HG02642 (cell line): ENCODE measurements around the gene TPST2.

Experiments
- ATAC-seq: cut with Tn5 transposase; IDR thresholded peaks from one replicate; pipeline ENCODE4 v1.9.1; 2021; ENCODE audit warnings: mild to moderate bottlenecking; ENCODE audit not compliant: unreplicated experiment, poor library complexity

Gene TPST2

DNA sequence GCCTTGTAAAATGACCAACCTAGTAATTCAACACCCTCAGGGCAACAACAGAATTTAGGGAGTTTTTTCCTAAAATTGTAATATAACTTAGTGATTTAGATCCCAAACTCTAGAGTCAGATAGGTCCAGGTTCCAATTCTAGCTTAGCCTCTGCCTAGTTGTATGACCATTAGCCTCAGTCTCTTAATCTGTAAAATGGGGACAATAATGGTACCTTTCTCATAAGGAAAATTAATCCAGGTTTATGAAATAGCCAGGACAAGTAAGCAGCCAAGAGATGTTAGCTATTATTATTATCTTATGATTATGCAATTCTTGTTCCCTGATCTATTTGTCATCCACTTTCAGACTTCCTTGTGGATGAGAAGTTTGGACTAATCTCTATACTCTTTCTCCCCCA, 81.8 kb downstream of the TPST2 start:
- no peak for ATAC-seq

DNA sequence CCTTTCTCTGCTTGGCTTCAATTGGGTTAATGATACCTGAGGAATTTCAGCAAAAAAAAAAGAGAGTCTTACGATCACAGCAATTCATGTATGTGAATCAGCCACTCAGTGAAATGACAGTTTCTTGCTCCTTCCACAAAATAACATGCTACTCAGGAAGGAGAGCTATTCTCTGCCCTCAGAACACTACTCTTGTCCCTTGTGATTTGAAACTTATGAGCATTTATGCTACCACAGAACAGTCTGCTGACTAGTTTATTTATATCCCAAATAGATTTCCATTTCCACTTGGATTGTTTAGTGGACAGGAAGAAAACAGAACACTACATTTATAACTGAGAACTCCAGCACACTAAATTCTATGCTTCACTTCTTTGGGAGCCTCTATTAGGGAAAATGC, 86.2 kb downstream of the TPST2 start:
- ATAC-seq: no peak

DNA sequence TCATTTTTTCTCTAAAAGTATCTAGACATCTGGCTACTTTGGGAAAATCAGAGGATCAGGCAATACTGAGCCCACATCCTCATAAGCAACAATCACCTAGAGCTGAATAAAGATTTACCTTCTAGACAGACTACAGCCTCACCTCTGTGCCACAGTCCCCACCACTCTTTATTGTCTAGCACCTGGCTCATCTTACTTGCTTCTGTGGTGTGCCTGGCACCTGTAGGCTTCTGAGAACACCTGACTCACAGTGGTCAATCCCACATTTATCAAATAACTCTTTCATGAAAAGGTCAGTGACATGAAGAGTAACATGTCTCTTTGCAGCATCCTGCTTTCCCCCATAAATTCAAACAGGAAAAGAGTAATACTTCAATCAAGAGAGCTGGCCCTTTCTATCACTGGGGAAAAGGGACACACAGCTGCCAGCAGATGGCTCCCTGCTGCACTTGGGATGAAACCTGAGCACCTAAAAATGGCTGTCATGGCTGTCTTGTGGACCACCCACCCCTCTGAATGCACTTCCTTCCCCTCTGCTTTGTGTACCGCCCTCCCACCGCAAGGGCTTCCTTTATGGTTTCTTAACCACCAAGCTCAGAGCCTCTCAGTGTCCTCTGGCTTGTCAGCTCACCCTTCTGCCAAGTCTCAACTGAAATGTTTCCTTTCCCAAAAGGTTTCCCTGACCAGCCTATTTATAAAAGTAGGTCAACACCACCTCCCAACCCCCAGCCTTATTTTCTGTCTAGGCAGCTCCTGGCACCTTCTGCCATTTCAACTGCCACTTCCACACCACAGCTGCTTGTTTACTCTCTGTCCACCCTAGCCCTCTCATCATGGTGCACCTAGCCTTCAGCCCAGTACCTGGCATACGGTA, 87.0 kb downstream of the TPST2 start:
- ATAC-seq: no peak

DNA sequence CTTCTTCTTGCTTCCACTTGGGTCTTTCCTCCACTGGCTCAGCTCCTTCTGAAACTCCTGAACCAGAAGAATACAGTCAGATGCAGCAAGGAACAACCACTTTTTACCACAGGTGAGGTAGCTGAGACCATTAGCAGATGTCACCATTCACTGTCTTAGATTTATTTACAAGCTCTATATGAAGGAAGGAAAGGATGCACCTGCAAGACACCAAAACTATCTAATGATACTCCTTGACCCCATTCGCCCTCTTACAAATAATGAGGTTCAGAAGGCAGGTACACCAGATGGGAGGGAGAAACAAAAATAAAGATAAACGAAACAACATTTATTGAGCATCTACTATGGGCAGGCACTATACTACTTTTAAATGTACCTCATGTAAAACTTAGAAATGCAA, 87.9 kb downstream of the TPST2 start:
- ATAC-seq: no peak

DNA sequence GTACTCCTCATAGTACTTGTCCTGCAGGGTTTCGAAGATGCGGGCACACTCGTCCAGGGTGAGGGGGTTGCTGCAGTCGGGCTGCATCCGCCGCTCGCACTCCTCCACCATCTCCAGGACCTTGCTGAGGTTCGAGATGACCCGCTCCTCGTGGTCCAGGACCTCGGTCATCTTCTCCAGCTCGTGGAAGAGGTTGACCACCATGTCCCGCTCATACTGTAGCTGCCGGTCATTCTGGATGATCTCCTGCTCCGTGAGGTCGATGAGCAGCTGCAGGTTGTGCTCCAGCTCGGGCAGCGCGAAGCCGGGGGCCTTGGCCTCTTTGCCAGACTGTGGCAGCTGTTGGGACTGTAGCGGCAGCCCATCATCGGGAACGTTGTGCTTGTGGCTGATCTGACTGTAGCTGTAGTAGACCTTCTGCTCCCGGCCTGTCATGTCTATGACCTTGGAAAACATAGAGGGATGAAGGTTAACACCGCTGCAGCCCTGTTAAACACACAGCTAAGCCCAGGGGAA, 90.7 kb downstream of the TPST2 start:
- no peak for ATAC-seq

DNA sequence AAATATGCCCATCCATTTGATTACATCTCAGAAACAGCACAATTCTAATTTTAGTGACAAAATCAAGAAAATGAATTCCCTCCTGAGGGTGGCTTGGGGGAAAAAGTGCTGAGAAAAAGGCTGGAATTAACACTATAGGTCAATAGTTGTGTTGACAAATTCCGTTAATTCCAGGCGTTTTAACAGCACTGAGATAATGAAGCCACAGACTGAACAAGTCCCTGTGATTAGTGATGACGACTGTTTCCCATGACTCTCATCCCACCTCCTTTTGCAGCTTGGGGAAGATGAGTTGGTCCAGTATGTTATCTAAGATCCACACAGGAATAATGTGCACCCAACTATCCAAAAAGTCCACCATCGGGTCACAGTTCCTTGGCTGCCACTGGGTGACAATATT, 93.5 kb downstream of the TPST2 start:
- no peak for ATAC-seq

DNA sequence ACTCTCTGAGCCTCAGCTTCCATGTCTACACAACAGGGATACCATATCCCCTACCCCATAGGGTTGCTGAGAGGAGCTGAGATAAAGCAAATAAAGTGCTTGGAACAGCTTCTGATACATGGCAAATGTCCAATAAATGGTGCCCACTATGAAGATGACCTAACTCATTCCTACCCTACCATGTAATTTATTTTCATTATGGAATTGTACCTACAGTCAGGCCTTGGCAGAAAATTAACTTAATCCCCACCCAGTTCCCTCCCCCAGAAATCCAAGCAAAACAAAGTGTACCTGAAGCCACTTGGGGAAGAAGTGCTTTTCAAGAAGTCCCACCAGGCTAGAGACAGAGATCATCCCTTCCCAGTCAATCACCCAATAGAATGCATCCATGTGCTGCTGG, 95.4 kb downstream of the TPST2 start:
- no peak for ATAC-seq

DNA sequence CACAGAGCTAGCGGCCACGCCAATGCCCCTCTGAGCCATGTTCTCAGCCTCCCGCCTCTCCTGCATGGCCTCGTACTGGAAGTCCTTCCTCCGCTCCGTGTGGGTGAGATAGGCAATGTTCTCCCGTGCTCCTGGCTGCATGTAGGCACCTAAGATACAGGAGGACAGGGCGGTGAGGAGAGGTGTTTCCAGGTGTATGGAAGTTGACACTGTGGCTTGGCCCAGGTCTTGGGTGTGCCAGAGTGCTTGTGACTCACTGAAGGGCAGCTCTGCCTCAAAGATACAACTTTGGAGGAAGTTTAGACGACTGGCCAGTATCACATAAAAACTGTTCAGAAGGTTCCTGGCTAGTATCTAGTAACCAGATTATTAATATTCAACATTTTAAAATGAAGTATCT, 97.7 kb downstream of the TPST2 start:
- no peak for ATAC-seq

DNA sequence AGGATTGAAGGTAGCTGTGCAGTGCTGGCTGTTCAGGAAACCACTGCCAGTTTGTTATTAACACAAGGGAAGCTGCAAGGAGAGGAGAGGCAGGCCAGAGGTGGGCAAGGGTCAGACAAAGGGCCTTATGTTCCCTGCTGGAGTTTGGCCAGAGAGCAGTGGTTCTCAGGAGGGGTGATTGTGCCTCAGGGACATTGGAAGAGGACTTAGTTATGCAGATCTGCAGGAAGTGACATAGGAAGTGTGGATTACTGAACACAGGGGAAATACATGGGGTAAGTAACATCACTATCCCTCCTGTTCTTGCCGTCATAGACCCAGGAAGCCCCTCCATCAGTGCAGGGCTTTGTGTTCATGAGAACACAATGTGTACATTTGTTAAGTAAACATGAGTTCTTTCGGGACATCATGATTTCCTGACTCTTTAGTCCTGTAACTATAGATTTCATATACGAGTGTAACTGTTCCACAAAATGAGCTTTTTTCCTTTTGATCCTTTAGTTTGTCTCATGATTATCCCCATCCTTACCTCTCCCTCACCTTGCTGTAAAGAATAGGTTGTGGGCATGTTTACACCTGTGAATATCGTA, 100.4 kb downstream of the TPST2 start:
- no peak for ATAC-seq

DNA sequence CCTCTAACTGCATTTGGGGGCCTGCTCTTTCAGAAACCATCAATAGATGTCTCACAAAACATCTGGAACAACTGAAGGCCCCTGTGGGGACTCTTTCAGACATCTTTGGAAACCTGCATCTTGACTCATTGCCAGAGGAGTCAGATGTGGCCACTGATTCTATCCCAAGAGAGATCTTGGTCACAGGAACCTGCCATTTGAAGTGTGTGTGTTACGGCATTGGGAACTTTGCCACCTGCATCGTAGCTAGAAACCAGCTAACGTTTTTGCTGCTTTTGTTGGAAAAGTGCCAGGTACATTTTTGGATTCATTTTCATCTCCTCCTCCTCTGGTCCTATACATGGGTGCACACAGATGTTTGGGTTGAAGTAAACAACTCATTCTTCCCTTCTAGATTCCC, 101.9 kb downstream of the TPST2 start:
- ATAC-seq: no peak

DNA sequence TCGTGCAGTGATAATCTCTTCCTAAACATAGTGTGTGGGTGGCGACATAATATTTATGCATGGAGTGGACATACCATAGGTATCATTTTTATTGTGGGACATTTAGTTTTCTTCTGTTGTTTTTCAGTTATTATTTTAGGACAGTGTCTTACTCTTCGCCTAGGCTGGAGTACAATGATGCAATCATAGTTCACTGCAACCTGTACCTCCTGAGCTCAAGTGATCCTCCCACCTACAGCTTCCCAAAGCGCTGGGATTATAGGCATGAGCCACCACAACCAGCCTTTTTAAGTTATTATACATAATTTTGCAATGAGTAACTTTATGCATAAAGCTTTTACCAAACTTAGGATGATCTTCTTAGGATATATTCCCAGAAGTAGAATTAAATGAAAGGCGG, 103.5 kb downstream of the TPST2 start:
- no peak for ATAC-seq

DNA sequence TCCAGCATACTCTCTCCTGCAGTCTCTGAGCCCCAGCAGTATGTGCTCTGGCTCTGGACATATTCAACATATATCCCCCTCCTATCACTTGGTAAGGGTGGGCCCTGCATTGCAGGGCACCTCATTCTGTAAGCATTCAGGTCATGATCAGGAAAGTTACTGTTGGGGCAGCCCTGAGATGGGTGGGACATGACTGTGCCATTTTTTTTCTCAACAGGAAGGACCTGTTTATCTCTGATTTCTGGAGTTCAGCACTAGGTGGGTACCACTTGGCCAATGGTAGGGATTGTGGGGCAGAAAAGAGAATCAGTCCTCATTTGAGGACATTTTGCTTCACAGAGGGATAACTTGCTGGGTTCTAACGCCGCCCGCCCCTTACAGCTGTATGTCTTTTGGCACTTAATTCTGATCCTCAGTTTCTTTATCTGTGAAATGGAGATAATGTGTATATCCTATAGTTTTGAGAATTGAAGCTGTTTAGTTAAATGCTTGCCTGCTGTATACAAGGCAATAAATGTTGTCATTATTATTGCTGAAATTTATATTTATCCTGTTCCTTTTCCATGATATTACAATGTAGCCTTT, 104.0 kb downstream of the TPST2 start:
- no peak for ATAC-seq

DNA sequence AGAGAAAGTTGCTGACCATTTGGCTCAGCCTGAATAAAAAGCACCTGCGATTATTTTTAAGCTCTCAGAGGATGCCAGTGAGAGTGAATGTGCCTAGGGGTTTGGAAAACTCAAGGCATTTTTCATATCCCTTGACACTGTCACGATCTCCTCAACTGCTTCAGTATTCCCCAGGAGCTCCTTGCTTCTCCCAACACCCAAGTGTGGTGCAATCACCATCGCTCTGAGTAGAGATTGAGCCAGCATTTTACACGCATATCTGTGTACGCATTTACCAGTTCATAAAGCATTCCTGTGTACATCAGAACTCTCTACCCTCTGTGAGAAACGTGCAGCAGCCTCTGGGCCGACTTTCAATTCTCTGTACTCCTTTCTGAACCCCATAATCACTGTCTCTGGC, 104.9 kb downstream of the TPST2 start:
- ATAC-seq: no peak

DNA sequence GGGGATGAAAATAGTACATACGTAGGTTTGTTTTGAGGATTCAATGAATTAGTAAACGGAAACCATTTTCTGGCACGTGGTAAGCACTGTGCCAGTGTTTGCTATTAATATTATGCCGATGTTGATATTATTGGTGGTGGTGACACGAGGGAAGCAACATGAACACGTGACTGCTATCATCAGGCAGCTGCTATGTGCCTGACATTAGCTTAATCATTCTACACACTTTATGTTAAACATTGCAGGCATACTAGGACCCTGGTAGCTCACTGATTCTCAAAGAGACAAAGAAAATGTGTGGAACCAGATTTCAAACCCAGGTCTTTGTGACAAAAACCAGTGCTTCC, 105.6 kb downstream of the TPST2 start:
- ATAC-seq: no peak

DNA sequence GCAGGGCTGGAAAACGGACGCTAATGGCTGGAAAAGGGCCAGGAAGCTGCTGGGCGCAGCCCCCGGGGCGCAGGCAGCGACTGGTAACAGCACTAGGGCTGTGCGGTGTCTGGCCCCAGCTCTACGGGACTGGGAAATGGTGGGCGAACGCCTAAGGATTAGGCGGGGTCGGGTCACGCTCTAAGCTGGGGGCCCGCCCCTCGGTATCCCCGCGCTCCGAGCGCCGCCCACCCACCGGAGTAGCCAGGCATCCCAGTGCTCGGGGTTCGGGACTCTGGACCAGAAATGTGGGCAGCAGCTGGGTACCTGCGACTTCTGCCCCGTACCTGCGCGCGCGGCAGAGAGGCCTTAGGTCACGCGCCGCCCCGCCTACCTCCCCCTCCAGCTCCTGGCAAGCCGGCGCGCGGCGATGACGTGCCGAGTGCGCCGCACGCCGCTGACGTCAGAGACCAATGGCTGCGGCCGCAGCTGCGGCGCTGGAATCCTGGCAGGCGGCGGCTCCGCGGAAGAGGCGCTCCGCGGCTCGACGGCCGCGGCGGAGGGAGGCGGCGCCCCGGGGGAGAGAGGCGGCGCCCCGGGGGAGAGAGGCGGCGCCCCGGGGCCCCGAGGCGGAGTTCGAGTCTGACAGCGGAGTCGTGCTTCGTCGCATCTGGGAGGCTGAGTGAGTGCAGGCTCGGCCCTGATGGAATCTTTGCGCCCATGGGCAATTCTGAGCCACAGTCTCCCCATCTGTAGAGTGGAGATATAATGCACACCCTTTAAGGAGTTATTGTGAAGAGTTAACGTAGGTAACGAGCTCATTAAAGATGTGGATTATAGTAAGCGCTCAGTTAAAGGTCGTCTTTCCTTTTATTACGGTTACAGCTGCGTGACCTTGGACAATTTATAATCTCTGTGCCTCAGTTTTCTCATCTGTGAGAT, 106.2 kb downstream of the TPST2 start, which contains the start of the genes HPS4 and SRRD:
TSS of gene HPS4 (minus strand) at position 345 of the 921 bp plus-strand sequence. CDS start 2,021 bp downstream, outside the sequence.
TSS of gene SRRD (plus strand) at position 439 of the 921 bp plus-strand sequence. CDS start at position 453, 14 bp downstream.
- peak; percentile 77 for ATAC-seq

DNA sequence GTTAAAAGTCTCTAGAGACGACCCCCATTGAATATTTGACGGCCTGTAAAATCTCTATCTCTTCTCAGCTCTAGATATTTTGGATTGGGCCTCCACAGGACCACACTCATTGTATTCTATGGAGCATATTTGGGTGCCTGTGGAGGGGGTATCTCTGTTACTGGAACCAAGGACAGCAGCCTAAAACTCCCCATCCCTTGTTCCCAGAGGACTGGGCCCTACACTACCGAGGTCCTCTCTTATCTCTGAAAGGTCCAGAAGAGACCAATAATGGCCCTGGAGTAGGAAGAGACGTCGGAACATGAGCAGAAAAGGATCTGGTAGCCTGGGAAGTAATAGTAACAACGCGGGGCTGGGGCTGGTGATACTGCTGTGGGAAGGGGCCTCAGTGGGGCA, 106.9 kb downstream of the TPST2 start:
- no peak for ATAC-seq

DNA sequence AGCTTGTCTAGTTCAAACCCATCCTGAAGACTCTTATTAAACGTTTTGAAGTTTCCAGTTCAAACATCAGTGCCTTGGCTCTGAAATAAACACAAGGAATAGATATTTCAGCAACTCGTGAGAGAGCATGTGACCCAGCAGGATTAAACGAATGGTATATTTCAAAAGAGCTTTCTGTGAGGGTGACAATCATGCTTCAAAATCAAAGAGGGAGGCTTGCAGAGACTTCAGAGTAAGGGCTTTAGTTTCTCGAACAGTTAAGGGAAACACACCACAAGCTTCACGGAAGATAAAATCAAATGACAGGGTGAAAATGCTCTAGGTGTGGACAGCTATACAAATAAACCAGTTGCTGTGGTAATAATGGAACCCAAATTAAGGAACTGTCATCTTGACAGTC, 107.8 kb downstream of the TPST2 start:
- no peak for ATAC-seq

DNA sequence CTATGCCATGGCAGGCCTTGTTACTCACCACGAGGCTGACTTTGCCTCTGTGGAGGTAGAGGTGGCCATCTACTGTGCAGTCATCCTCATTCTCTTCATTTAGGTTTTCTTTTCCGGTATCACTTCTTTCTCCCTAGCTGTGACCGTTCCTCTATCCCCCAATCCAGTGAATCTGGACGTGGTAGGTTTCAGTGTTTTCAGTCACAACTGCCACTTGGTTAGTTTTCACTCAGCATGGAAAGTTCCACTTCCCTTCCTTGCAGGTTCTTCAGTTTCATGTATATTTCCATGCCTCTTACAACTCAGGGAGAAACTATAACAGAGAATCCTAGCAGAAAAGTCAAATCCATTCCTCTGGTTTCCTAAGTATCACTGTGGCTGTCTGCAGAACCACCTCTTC, 108.2 kb downstream of the TPST2 start:
- ATAC-seq: no peak

DNA sequence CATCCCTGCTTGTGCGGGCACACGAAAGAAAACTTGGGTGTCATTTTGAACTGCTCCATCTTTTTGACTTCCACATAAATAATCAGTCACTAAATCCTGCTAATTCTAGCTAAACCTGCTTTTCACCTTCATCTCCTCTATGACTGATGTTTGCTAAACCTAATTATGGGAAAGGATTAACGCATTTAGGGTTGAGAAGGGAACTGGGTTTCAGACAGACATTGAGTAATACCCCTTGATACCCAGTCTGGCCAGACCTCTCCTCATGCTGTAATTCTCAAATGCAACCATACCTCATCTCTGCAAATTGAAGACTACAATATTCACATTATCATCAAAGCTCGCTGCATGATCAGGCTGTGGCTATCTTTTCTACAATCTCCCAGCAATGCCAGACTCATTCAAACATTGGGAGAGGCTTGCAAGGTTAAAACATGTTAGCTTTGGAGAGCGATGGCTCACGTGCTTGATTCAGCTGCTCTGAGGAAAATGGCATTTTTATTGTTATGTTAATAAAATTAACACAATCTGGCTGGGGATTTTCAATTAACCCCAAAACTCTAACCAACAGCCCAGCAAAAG, 108.7 kb downstream of the TPST2 start:
- ATAC-seq: no peak

DNA sequence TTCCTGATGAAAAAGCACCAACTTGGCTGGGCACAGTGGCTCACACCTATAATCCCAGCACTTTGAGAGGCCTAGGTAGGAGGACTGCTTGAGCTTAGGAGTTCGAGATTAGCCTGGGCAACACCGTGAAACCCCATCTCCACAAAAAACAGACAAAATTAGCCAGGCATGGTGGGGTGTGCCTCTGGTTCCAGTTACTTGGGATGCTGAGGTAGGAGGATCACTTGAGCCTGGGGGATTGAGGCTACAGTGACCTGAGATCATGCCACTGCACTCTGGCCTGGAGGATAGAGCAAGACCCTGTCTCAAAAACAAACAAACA, 109.4 kb downstream of the TPST2 start:
- ATAC-seq: no peak
